Measurements from ENCODE around the gene RAPGEF6.
A peak's percentile ranks its signal among the peaks of the same experiment; 100 is the strongest.

GRCh38 chr5:131634996-131635683 lies at the start of gene RAPGEF6:
- TF ChIP-seq, protein P1, sequence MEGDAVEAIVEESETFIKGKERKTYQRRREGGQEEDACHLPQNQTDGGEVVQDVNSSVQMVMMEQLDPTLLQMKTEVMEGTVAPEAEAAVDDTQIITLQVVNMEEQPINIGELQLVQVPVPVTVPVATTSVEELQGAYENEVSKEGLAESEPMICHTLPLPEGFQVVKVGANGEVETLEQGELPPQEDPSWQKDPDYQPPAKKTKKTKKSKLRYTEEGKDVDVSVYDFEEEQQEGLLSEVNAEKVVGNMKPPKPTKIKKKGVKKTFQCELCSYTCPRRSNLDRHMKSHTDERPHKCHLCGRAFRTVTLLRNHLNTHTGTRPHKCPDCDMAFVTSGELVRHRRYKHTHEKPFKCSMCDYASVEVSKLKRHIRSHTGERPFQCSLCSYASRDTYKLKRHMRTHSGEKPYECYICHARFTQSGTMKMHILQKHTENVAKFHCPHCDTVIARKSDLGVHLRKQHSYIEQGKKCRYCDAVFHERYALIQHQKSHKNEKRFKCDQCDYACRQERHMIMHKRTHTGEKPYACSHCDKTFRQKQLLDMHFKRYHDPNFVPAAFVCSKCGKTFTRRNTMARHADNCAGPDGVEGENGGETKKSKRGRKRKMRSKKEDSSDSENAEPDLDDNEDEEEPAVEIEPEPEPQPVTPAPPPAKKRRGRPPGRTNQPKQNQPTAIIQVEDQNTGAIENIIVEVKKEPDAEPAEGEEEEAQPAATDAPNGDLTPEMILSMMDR (conservative IDR thresholded peaks at IDR 0.05; ENCODE audit: low read depth, low read length): no peak
- no peak for TF ChIP-seq RAD21 (IDR thresholded peaks at IDR 0.05; ENCODE audit: low read length)
- peak; percentile 74 for TF ChIP-seq BHLHE40 (IDR thresholded peaks at IDR 0.05; ENCODE audit: low read depth, low read length)
- peak; percentile 87 for TF ChIP-seq MXI1 (IDR thresholded peaks at IDR 0.05; ENCODE audit: borderline replicate concordance, low read depth, low read length)
- peak; percentile 90 for TF ChIP-seq USF2 (IDR thresholded peaks at IDR 0.05; ENCODE audit: low read depth, low read length)
- TF ChIP-seq MAFK (IDR thresholded peaks at IDR 0.05; ENCODE audit: low read depth, low read length): no peak
- TF ChIP-seq SMC3 (IDR thresholded peaks at IDR 0.05; ENCODE audit: low read depth, low read length): no peak
- no peak; the same call in 1 of the 2 replicates for TF ChIP-seq MAZ (IDR thresholded peaks at IDR 0.05; ENCODE audit: borderline replicate concordance, low read depth, low read length)
- TF ChIP-seq FOS (IDR thresholded peaks at IDR 0.05; ENCODE audit: low read depth, low read length): no peak
- TF ChIP-seq POLR2A (IDR thresholded peaks at IDR 0.05; ENCODE audit: low read depth, low read length): peak; percentile 87
- TF ChIP-seq RFX5 (IDR thresholded peaks at IDR 0.05; ENCODE audit: low read depth, low read length): no peak
- TF ChIP-seq CEBPB (IDR thresholded peaks at IDR 0.05; ENCODE audit: low read depth, low read length): no peak

Data from IMR-90 (cell line).